Fibroblast of skin of right biceps (primary cell): Measurements from ENCODE around the gene ROBO1.

Experiments
- DNase-seq: peaks from one replicate; pipeline ENCODE4 v3.0.0-alpha.2; 2013

ROBO1 gene

DNA sequence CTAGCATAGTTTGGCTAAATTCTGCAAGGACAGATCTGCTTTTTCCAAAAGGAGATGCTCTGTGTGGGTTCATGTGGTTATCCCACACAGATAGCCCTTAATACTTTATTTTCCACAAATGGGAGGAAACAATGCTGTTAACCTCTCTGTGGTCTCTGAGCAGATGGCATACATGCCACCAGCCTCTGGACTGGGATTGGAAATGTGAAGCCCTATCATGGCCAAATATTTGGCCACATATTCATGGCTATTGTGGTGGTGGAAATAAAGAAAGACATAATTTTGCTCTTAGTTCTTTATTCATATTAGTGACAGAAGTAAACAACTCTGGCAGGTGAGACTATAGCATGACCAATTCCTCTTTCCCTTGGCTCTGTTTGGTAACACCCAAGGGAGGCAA is 726.2 kb downstream of the ROBO1 start:
- no peak for DNase-seq

DNA sequence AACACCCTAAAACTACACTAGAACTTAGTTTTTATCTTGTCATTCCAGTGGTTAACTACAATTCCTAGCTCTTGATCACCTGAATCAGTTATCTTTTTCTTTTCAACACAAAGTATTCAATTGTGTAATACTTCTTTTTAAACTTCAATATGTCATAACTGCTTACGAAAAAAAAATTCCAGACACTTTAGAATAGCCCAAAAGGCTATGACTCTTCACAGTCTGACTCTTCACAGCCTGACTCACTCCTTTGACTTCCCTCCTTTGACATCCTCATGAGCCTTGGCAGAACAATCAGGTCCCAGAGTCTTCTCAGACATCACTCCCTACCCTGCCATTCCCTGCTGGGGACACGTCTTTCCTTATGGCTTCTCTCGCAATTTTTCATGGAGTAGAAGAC is 727.1 kb downstream of the ROBO1 start:
- peak; percentile 90 for DNase-seq

DNA sequence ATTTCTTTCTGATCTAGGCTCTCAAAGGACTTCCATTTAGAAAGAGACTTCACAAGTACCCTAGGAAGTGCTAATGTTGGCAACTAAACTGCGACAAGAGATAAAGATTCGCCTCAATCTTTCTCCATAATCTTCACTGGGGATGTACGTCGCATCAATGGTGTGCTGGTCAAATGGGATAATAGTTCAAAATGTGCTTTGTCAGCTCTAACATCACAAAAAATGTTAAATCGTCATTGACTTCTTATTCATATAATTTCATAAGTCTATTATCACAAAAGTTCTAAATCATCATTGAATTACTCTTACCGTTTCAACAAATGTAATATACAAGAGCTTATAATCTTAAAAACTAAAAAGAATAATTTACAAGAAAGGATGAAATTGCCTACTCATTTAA is 727.7 kb downstream of the ROBO1 start:
- no peak for DNase-seq

DNA sequence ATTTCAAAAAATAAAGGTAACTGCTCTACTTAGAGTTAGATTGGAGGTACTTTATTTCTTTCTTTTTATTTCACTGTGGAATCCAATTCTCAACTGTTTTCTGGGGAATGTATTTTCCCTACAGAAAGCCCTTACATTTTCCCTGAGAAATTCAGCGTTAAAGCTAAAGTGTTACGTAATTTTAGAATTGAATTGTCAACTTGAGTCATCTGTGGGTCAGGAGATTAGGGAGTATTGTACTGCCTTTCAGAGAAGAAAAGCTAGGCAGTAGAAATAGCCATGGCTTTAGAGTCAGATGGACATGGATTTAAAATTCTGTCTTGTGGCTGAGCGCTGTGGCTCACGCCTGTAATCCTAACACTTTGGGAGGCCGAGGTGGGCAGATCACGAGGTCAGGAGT is 728.6 kb downstream of the ROBO1 start:
- DNase-seq = peak; percentile 32

DNA sequence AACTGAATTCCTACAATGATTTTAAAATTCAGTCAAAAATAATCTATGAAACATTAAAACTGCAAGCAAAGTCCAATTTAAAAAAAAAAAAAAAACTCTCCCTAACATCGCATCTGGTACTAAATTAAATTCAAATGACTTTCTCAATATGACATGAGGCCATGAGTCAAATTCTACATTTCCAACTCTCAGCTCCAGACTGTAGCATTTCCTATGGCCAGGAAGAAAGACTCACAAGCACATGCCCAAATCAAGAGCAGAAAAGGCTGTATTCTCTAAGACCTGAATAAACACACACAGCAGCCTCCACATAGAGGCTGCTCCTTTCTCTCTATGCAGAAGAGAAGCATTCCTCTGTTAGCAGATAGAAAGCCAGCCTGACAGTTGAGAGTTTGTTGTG is 729.2 kb downstream of the ROBO1 start:
- DNase-seq = peak; percentile 6

DNA sequence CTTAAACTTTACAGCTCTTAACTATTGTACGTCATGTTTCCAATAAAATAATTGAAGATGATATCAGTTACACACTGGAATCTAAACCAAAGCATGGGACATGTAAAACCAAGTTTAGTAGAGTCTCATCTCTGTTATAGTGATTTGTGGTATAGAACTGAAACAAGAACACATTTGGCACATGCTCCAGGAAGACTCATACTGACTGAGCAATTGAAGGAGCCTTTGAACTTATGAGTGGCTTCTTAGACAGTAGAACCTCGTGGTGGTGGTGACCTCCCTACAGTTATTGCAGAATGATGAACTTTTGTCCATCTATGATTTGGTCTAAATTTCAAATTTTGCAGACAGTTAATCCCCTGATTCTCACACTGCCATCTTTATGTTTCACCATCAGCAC is 729.7 kb downstream of the ROBO1 start:
- DNase-seq = peak; percentile 6

DNA sequence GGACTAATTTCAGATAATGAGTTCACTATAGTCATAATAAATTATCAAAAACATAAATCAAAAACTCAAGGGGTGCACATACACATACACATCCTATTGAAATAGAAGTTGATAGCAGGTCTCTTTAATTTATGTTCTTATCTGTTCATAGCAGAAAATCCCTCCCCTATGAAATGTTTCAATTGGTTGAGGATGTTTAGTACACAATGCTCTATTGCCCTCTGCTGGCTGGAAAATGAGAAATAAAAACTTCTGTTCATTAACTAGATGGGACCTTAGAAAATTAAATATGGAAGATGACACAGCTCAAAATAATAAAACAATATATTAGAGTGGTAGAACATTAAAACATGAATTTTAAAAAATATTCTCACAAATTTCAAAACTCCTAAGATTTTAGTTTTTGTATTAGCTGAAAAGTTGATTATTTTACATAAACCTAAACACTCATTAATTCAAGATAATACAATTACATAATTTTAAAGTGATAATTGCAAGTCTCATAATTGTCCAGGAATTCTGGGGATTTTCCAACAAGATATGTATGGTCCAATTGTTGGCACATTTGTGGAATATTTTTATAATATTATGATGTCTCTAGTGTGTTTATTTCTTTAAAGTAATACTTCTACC is 735.0 kb downstream of the ROBO1 start:
- peak; percentile 56 for DNase-seq

DNA sequence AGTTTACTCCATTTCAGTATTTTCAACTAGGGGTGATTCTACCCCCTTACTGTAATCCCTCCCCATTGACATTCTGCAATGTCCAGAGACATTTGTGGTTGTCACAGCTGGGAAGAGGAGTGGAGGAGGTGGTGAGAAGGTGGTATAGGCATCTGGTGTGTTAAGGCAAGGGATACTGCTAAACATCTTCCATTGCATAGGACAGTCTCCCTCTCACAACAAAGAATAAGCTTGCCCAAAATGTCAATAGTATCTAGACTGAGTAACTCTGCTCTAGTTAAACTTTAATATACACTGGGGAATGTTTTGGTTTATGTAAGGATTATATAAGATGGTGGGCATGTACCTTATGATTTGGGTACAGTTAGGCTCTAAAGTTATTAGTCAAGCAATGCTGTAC is 737.6 kb downstream of the ROBO1 start:
- DNase-seq = no peak

DNA sequence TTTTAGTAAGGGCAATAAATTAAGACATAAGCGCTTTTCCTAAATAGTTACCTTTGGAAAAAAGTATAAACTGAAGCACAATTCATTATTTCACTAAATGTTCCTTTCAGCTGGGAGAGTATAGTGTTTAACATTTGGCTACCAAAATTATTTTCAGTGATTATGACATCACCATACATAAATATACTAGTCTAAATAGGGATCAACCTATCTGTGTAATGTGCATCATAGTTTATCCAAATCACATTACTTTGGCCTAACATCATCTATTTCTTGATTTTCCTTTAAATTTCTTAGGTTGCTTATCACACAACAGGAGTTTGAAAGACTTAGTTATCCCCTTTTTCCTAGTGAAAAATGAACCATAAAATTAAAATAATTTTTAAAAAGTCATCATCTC is 738.9 kb downstream of the ROBO1 start:
- DNase-seq = no peak

DNA sequence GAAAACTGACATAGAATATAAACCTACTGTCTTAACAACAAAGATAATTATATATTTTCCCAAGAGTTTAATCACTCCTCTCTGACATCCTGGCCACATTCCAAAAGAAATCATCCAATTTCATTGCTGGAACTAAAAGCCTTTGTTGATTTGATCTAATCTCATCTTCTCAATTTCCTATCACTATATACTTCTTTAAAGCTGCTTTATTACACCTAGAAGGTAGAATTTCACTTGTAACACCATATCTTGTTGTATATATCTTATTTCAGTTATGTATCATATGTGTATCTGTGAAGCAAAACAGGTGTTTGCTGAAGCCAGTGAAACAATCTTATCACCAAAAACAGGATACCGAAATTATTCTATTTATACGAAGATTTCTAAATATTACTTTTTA is 740.2 kb downstream of the ROBO1 start:
- DNase-seq = no peak

DNA sequence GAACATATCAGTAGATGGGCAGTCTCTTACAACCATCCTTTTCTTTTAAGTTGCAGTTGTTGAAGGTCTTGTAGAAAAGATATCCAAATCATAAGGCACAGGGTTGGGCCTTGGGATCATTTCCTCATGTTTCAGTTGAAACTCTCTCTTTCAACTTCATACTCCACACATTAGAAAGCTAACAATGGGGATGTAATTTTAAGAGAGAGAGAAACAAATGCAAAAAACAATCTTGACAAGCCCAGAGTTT is 747.9 kb downstream of the ROBO1 start:
- DNase-seq = no peak

DNA sequence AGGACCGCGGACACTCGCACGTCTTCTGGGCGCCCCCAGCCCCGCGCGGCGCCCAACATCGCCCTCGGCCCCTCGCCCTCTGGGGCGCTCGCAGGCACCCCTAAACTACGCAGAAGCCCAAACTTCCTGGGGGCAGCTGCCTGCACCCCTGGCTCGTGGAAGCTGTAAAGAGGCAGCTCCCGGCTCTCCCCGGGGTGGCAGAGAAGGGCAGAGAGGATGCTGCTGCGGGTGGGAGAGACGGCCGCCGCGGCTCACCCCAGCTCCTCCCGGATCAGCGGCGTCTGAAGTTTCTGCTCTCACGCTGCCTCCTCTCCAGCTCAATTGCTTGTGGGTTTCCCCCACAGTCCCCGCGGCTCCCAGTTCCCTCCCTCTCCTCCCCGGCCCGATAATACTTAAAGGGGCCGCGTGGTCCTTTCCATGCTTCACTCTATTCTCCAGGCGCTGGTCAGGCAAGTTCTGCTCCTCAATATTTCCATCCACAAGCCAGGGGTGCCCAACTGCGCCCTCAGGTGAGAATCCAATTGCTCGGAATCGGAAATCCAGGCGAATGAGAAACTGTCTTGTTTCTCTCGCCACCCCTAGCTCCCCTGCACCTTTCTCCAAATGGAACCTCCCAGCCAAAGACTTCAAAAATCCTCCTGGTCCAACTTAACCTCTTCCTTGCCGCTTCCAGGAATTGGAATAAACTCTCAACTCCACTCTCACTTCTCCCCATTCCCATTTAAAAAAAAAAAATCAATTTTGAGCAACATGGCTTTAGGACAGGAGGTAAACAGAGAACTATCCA is 748.5 kb downstream of the ROBO1 start:
- peak; percentile 95 for DNase-seq

DNA sequence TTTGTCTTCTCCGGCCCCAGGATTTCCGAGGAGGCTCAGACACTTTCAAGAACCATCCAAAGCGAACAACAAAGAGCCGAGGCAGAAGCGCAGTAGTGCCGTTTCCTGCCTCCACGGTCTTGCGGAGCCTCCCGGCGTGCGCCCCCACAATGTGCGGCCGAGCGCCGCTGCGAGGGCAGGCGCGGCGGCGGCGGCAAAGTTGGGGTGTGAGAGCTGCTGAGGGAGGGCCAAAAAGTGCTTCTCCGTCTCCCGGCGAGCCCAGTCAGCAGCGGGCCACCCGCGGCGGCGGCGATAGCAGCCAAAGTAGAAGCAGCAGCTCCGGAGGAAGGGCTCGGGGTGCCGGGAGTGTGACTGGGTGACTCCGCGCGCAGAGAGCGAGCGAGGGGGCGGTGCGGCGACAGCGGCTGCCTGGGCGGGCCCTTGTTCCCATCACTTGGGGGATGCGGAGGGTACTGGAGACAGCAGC is 749.1 kb downstream of the ROBO1 start:
- DNase-seq = peak; percentile 75

DNA sequence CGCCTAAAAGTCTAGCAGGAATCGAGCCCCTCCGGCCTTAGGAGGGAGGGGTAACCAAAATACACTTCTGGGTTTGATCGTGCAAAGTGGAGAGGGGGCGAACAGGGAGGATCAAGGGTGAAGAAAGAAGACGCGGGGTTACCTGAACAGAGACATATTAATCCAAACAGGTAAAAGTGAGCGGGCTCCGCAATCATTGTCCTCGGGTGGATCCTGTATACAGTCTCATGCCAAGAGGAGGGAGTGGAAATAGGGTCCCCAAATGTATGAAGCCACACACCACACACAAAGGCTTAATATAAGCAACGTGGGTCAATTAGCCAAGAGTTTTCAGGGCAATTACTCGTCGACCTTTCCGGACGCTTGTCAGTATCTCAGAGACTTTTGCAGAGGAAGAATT is 749.5 kb downstream of the ROBO1 start:
- DNase-seq = no peak

DNA sequence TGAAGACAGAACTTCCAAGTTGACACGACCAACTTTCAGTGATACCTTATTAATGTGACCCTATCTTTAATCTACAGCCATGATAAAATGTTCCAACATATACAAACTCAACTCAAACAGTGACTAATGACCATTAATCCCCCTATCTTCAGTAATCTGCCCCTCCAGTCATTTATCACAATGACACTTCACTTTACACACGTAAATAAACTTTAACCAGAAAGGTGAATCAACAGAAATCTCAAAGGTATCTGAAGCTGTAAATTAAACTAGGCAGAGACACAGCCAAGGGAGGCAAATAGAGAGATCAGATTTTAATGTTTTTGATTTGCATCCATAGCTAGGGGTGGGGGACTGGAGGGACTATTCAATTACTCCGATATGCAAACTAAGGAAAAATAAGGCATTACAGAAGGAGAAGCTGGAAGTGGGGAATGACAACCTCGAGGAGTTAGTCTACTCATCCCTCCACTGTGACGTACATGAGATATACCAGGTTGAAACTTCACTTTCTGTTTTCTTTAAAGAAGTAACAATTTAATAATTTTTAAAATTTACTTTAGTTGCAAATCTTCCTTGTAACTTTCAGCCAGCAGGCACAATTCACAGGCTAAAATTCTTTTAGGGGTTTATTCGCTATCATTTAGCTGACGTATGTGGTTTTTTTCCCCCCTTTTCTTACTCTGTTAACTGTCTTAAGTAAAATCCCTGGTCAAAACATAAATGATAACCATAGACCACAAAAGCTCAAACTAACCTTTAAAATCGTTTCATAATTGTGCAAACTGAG is 751.0 kb downstream of the ROBO1 start:
- peak; percentile 24 for DNase-seq

DNA sequence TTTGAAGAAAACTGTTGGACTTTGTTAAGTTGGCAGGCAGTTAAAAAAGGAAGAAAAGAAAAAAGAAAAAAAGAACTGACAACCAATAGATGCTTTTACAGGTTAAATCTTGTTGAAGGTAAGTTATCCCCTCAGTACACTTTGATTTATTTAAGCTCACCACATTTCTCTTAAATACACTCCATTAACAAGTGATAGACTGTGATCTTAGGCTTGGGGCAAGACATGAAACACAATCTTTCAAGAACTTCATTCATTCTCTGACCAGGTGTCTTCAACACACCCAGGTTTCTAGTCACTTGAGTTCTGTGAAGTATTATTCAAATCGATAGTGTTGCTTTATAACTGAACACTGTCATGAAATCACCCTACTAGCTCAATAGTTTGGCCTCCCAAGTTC is 751.9 kb downstream of the ROBO1 start:
- DNase-seq = no peak

DNA sequence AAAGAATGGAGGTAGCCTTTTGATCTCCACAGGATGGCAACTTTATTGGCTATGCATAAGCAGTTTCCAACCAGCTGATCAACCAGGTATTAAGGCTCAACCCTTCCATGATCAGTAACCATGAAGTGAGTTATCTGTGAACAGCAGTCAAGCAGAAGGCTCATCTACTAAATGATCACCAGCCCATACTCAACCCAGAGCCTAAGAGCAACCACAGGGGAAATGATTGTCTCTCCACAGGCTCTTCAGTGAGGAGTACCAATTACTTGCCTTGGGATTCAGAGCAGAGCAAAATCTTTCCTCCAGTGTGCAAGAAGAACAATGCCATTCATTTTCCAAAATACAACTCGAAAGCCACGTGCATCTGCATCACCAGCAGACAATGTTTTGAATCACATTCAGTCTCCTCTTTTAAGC is 754.8 kb downstream of the ROBO1 start:
- DNase-seq = peak; percentile 43

DNA sequence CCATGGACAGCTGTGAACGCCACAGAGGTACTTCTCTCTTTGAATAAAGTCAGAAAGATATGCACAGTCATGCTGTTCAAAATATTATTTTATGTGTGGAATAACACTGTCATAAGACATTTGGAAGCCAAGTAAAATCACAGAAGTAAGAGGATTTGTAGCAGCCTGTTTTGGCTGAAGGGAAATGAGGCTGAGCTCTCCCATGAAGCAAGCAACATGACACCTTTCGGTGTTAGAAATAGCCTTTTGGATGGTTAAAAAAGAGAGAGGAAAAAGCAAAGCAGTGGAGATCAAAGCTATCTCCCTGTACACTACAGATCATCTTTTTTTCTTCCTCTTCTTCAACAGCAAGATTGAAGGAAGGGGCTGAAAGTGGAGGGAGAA is 755.3 kb downstream of the ROBO1 start:
- no peak for DNase-seq

DNA sequence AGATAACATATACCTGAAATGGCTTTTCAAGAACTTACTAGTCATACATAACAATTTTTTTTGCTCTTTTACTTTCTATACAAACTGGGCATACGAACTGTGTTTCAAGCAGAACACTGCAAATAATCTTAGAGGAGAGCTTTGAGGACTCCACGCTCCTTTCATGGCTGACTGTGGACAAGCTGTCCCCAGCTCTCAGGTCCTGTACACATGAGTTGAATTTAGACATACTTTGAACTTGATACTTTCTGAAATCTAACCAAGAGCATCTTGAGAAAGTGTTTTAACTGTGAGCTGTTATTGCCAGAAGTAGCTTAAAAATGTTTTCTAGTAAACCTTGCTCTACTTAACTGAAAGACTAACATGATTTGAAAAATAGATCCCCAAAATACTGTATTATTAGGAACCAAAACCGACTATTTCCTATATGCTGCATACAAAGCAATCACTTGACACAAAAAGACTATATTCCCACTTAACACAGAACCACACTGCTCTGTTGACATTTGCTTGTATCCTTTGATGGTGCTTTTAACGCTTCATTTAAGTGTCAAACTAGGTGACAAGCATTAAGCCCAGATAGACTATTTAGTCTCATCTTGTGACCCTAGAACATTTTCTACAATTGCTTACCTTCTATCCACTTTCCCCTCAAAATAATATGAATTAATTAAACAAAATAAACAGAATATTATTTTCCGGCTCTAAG is 755.8 kb downstream of the ROBO1 start:
- no peak for DNase-seq

DNA sequence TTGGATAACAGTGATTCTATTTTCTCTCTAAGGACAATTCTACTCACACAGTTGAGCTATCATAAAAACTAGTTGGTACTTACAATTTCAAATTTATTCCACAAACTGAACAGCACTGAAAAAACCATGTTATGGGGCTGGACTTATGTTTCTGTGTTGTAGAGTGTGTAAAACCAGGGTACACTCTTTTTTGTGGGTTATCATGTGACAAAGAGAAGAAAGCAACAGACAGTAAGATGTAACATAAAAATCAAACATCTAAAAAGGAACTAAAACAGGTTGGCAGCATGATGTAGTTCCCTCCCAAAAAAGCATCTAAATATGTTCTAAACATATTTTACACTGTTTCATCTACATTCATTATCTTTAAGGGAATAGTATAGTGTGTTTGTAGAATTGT is 757.9 kb downstream of the ROBO1 start:
- DNase-seq = no peak

DNA sequence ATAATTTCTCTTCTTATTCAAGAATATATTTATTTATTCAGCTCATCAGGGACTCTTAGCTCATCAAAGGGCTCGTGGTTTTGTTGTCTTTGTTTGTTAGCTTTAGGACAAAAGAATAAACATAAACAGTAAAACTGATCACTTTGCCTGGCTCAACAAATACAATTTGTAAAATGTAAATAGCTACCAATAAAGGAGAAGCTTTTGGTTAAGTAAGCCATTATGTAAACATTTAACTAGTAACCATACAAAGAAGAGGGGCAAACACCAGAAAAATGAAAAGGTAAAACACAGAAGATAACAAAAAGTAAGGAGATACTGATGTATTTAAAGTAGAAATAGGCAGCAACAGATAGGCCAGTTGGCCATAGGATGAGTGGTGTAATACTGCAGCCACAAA is 761.7 kb downstream of the ROBO1 start:
- DNase-seq = no peak

DNA sequence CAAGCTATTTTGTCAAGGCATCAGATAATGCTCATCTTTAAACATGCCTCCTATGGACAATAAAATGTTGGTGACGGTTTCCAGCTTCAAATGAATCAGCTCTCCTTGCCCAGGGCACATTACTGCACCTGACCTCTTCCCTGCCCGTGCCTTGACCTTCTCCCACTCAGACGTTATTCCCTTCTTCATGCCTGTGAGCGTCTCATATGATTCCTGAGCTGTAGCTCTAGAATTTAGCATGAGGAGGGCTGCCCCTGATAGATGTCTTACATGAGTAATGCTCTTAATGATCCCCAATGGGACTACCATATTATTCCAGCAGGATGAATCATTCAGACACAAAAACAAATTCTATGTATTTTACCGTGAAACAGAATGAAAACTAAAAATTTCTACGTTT is 762.7 kb downstream of the ROBO1 start:
- peak; percentile 64 for DNase-seq

DNA sequence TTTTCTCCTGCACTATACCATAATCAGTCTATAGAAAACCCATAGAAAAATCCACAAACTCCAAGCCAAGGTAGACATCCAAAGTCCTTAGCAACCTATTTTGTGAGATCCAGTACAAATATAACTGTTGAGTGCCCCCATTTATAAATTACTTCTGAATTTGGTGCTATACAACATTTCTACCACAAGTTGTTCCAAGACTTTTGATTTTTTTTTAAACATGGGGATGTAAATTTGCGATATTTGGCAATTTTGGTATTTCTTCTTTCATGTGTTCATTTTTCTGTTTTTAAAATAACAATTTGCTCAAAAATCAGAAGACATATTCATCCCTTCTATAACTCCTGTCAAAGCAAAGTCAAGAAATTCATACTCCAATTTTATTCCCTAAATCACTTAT is 763.8 kb downstream of the ROBO1 start:
- DNase-seq = no peak
